Stimulated activated CD8-positive, alpha-beta memory T cell treated with anti-CD3 and anti-CD28 coated beads, Interleukin-4, amount 100 ng/mL, for 4 hours (primary cell): Measurements from ENCODE around the gene NOTCH2.
"Not testable (repeated sequence)": the region's sequence is repeated elsewhere in the genome, so short reads cannot be mapped to it uniquely, and the experiment has no call there.

ENCODE experiments used
- DNase-seq, 2 donors: peaks; one replicate each; pipeline ENCODE4 v3.0.0-alpha.2; 2020; ENCODE audit warnings: low read depth in 2 of 2, low spot score in 1 of 2

NOTCH2 gene

DNA sequence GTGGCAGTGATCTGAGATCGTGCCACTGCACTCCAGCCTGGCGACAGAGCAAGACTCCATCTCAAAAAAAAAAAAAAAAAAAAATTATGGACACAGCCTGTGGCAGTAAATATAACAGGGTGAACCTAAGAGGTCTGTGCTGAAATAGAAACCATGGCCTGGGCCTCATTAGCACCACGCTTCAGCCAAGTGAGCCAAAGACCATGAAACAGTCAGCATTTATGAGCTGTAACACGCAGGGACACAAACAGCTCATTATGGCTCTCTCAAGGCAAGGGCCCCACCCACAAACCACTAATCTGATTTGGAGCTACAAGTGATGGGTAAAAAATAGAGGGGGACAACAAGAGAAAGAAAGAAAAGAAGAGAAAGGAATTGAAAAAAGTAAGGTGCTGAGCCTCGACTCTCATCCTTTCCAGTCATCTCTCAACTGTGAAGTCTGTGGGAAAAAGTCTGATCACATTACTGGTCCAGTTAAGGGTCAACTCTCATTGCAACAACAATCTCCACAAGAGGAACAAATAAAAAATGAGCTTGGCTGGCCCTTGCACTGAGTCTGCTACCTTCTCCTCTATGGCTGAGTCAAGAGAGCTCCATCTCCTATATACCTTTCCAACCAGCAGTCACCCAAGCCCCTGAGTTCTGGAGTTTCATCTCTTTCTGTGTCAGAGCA, 93.7 kb downstream of the NOTCH2 start:
- not testable (repeated sequence) for DNase-seq

DNA sequence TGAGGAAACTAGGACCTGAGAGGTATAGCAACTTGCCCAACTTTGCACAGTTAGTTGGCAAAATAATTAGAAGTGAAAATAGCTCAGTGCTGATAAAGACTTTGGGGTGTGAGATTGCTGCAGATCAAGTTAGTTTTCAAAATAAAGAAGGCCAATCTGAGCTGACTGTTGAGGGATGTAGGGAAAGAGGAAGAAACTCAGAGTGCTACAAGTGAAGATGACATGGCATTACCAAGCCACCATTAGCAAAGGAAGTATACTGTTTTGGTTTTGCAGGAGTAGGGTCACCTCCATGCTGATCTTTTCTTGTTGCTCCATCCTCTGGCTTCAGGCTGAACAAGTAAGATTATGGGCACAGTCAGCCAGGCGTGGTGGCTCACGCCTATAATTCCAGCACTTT, 94.5 kb downstream of the NOTCH2 start:
- no peak for DNase-seq

DNA sequence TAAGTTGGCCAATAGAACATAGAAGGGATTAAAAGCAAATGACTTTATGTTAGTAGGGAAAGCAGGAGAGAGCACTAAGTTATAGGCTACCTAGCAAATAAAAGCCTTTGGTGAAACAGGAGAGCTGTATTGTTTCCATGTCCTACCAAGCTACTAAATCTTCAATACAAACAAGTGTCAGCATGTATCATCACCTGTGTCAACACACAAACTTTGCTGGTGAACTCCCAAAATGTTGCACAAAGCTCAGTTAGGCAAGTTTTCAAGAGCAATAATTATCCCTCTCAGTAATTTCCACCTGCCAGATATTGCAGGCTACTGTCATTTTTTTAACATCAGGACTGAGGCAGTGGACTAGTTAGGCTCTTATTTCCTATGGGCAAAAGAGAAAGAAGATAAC, 95.4 kb downstream of the NOTCH2 start:
- no peak for DNase-seq

DNA sequence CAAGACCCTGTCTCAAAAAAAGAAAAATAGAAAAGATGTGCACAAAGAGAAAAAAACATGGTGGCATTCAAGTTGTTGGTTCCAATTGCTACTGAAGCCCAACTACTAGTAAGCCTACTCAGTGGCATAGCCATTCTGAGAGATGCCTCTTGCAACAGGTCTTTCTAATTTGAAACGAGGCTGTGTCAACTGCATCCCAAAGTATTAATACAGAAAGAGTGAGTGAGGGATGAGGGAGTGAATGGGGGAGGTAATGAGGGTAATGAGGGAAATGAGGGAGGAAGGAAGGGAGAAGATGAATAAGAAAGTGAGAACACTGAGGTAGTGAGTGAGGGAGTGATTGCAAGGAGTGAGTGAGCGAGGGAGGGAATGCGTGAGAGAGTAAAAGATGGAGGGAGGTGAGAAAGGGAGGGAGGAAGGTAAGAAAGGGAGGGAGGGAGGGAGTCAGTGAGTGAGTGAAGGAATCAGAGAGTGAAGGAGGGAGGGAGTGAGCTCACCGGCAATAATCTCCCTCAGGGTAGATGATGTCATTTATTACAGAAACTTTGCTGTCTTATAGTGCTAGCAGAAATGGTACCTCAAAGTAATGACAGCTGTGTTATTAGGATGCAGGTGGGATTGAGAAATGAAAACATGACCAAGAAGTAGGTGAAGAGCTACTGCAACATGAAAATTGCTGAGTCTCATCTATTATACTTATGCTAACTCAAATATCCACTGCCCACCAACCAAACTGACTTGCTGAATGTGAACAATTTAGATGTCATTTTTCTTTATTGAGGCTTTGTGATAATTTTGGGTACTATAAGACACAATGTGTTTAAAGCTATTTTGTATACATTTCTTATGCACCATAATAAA, 97.5 kb downstream of the NOTCH2 start:
- DNase-seq: no peak

DNA sequence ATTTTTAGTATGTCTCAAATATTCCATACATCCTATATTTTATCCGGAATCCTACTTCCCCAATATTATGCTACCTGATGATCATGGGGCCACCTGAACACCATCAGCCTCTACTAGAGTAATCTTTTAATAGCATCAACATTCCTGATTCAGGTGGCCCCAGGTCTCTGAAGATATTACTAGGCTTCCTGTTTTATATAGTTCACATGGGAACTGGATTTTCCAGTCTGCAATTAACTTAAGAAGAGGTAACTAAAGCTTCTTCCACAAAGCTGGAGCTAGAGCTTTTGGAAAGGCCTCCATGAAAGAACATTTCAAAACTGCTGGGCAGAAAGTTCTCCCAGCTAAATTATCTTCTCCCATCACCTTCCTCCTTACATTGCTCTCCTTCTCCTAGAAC, 100.9 kb downstream of the NOTCH2 start:
- DNase-seq: no peak

DNA sequence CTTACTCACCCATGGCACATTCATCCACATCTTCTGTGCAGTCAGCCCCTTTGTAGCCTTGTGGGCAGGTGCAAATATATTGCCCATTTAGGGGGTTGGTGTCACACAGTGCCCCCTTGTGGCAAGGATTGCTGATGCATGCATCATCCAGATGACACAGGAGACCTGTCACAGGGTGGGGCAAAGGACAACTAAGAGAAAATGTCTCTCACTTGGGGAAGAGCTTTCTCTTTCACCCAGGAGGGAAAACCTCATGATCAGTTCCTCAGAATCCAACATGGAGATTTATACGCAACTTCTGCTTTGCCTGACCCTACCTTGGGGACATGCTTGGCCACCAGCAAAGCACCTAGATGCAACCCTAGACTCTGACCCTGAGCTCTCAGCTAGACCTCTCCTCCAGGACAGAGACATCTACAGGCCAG, 101.4 kb downstream of the NOTCH2 start:
- peak; percentile 52 to 70 for DNase-seq

DNA sequence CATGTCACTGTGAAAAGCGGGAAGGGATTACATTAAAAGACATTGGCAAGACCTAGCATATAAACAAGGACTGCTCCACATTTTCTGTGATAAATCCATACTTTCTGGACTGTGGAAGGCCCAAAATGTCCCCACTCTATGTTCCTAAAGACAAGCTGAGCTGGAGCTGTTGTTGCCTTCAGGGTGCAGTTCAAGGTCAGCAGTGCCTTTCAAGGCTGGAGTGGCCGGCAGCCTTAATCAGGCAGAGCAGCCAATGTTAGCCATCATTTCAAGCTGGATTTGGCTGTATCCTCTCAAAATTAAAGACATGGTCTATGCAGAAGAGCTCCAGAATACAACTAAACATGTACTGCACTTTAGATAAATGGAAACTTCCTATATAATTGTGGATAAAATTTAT, 102.8 kb downstream of the NOTCH2 start:
- DNase-seq: no peak

DNA sequence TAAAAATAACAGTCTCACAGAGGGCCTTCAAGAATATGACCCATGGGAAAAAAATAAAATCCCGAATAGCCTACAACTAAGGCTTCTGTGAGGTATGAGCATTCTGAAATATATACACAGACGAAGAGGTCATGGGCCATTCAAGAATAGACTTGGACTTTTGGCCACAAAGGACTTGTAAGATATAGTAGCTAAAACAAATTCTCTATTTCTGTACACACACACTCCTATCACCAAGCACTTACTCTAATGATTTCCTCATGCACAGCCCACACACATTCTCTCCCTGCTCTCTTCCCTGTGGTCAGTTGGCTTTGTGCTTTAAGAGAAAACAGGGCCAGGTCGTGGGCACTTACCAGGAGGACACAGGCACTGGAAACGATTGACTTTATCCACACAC, 103.4 kb downstream of the NOTCH2 start:
- DNase-seq: no peak

DNA sequence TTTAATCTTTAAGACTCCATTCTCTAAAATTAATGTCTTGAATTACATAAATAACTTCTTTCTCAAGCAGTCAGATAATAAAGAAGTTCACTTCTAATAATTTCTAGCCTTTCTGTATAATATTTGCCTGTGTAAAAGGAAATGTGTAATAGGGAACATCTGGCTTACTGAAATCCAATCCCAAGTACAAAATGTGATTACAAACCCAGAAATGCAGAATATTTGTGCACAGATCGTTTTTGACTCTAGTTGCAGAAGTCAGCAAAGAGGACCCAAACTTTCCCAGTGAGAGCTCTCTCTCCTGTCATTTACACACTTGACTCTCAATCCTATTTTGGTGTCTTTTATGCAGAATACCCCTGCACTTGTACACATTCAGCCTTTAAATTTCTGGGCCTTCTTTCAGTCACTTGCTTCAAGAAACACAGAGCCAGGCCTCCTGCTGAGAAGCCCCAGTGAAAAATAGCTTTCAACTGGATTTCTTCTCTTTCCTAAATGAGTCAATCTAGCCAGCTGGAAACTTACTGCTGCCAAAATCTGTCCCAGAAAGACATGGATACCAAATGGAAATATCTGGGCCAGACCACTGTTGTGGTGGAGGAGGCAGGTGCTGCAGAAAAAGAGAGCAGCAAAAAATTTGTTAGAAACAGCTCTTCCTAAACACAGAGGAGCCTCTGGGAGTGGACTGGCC, 104.6 kb downstream of the NOTCH2 start:
- no peak for DNase-seq

DNA sequence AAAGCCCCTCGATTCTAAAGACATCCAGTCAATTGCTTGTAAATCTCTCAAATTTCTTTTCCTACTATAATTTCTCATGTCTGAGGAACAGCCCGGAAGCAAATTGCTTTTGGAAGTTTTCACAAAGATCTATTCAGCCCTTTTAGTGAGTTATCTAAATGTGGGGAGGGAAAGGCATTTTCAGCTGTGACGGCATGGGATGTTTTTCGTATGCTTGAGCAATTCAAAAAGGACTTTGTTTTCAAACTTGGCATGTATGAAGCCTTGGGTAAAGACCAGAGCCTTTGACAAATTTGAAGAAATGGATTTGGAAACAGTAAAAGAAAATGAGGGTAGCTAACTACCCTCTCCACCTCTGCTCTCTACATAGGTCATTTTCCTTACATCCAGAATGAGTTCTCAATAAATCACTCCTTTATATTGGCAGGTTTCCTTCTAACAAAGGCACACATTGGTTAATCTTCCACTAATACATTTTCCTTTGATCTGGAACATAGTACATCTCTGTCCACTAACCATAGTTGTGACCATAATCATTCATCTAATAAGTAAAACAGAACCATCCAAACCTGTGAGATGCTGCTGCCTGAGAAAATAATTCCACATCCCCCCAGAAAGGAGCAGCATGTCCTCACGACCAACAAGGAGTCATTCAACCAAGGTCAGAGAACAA, 107.0 kb downstream of the NOTCH2 start:
- DNase-seq: no peak

DNA sequence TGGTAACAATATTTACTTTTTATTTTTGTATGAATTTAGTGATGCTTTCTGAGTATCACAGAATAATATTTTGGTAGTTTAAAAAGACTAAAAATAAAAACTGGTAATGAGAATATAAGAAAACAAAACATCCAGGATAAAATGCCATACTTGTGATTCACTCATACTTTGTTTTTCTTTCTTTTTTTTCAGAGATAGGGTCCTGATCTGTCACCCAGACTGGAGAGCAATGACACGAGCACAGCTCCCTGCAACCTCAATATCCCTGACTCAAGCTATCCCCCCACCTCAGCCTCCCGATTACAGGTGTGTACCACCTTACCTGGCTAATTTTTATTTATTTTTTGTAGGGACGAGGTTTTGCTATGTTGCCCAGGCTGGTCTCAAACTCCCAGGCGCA, 109.0 kb downstream of the NOTCH2 start:
- no peak for DNase-seq

DNA sequence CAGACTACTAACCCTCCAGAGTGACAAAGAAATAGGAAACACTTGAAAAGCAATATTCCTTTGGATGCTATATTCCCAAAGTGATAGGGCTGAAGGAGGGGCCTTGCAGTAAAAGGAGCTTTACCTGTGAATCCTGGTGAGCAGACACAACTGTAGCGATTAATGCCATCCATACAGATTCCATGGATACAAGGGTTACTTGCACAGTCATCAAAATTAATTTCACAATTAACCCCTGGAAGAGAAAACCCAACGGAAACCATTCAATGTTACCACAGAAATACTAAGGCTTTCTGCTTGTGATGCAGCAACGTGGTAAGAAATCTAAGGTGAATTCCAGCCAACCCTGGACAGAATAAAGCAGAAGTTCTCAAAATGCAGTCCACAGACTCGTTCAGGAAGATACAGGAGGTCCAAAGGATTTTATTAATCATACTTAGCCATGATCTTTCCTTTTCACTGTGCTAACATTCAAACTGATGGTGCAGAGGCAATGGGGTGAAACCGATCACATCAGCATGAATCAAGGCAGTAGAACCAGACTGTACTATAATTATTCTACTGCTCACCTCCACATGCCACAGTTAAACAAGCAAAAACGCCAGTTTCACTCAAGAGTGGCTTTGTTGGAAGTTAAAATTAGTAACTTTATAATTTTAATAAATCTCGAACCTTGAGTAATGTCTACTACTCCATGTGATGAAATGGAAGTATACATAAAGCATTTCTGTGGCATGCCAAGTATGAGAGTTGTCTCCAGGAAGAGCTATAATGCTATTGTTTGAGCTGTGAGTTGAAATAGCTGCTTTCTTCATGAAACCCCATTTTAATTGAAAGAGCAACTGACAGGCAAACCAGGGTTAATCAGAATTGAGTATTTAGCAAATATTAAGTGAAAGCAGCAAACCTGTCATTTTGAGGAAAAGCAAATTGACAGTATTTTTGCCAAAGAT, 109.9 kb downstream of the NOTCH2 start:
- no peak for DNase-seq

DNA sequence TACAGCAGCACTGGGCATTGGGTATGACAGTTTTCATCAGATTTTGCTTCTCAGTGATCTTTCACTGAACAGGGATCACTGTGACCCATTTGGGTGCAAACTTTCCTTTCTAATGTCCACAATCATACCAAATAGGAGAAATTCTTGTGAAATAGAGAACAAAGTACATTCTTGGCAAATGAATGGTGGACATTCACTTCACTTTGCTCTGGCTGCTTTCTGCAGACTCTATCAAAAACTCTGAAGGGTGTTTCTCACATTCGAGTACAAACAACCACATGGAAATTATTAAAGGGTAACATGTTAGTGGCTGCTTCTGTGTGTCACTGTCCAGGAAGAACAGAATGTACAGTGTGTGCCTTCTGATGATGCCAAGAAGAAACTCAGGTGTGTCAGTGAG, 111.2 kb downstream of the NOTCH2 start:
- no peak for DNase-seq

DNA sequence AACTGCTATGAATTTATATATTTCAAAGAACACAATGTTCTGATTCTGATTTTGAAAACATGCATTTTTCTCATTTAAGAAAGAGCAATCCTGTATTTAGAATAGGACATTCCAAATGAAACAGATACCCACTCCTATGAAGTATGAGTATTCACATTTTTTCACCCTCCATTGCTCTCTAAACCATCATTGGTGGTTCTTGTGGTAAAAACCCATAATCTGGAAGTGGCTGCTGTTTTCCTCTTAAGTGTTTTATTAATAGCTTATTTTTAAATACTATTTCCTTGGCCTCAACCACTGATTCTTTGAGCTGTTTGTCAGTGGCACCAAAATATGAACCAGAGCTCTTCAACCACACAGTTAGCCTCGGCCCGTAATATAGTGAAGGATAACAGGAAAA, 113.2 kb downstream of the NOTCH2 start:
- DNase-seq: no peak

DNA sequence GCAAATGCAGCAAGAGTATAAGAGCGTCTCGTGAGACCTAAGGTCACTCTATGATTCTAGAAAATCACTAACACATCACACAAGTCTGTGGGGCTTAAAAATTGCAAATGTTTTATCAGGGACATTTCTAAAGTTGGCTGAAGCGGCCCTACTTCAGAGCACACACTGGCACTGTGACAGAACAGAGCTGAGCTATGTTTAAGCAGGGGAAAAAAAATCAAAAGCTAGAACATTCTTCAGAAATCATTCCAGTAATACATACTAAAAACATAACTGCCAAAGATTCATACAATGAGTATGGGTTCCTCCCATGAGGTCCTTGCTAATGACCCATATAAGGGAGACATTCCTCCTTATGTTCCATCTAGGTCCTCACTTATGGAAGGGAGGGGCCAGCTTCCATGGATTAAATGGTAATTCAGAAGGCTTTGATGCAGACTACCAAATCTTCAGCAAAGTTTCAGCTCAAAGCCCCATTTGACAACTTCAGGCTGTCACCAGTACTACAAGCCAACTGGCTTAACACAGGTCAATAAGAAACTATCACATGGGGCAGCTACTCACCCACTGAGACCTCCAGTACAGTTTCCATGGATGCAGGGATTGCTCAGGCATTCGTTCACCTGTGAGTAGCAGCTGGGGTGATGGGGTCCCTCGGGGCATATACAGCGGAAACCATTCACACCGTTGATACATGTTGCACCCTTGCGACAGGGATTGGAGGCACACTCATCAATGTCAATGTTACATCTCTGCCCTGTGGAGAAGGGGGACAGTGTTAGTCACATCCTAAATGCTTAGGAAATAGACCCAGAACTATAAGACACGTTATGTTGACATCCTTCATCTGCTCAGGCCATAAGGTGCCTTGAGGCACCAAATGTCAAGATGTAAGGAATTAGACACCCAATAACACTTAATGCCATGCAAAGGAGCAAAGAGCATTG, 114.7 kb downstream of the NOTCH2 start:
- no peak for DNase-seq

DNA sequence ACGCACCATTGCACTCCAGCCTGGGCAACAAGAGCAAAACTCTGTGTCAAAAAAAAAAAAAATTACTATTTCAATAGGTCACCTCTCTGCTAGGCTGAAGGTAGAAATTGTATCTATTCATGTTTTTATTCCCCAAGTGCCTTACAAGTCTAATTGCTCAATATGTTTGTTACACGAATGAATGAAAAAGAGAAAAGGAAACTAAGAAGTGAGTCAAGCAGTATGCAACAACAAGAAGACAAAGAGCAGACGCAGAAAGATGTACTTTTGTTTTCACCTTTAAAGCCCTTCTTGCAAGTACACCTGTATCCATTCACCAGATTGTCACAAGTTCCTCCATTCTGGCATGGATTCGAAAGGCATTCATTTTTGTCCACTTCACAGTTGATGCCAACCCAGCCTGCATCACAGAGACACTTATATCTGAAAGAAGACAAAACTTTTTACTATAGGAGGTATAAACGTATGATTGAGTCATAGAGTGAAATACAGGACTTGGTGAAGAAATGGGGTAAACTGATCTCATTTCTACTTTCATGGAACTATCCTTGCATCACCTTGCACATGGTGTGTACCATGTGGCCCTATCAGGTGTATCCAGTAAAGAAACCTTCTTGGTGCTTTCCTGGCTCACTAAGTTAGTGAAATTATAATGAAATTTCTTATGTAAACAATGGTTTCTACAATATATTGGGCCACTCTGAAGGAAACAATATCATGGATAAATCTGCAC, 116.0 kb downstream of the NOTCH2 start:
- no peak for DNase-seq

DNA sequence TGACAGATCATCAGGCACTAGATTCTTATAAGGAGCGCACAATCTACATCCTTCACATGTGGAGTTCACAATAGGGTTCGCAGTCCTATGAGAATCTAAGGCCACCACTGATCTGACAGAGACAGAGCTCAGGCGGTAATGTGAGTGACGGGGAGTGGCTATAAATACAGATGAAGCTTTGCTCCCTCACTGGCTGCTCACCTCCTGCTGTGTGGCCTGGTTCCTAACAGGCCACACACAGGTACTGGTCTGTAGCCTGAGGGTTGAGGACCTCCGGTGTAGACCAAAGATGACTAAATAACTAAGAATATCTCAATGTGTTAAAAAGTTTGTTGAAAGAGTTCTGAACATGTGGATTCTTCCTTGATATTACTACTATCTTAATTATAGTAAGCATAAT, 117.0 kb downstream of the NOTCH2 start:
- no peak for DNase-seq

DNA sequence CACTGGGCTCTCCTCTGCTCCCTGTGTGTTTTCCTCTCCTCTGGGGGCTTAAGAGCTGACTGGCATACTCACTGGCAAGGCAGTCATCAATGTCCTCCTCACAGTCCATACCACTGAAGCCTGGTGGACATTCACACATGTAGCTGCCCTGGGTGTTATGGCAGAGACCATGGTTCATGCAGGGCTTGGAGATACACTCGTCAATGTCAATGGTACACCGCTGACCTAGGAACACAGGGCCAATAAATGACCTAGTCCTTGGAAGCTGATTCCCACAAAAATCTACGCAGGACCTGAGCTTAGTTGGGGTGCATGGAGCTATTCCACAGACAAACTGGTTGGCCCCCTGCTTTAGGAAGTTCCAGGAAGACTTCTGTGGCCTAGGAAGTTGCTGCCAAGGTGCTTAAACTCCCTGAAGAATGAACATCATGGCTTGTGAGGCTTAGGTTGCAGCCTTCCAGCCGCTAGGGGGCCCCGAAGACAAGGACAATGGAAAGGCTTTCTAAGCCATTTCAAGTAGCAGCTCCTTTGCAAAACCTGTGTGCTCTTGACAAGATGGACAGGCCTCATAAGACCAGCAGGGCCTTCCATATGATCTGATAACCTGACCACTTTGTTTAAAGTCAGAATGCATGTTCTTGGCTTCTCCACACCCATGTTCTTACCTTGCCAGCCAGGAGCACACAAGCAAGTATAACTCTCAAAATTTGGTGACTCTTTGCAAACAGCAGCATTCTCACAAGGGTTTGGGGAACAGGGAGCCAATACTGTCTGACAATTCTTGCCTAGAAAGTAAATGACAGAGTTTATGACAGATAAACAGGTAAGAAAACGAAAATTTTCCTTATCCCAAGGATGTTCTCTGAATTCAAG, 120.9 kb downstream of the NOTCH2 start:
- peak; percentile 39 to 41 for DNase-seq
